Type B pancreatic cell (in vitro differentiated cells): ENCODE data around the gene TENT4B. TPM values are rescaled to one million over a fixed set of nuclear protein-coding genes. Genes with fewer than 3 reads are reported as not detected.
"Not testable (repeated sequence)": the region's sequence is repeated elsewhere in the genome, so short reads cannot be mapped to it uniquely, and the experiment has no call there.

Experiments used
- DNase-seq: peaks from one replicate; pipeline ENCODE4 v3.0.0; 2021; ENCODE audit warnings: mixed read lengths; ENCODE audit not compliant: unreplicated experiment; ENCODE audit errors: extremely low spot score
- H3K27ac Mint-ChIP-seq: 2 replicates; pipeline ENCODE4 v1.8.0; 2021; ENCODE audit warnings: mild to moderate bottlenecking, mixed read lengths
- H3K27me3 Mint-ChIP-seq: 2 replicates; pipeline ENCODE4 v1.8.0; 2021; ENCODE audit warnings: mixed read lengths
- H3K36me3 Mint-ChIP-seq: 2 replicates; pipeline ENCODE4 v1.8.0; 2021; ENCODE audit warnings: mixed read lengths
- H3K4me1 Mint-ChIP-seq: one replicate; pipeline ENCODE4 v1.8.0; 2021; ENCODE audit warnings: mixed read lengths; ENCODE audit not compliant: unreplicated experiment
- H3K4me3 Mint-ChIP-seq: 2 replicates; pipeline ENCODE4 v1.8.0; 2021; ENCODE audit warnings: mild to moderate bottlenecking, mixed read lengths
- H3K9me3 Mint-ChIP-seq: 2 replicates; pipeline ENCODE4 v1.8.0; 2021; ENCODE audit warnings: mixed read lengths
- CTCF ChIP-seq: fragments of 200-600 bp; sonication (generic); conservative IDR thresholded peaks from 2 replicates; pipeline ENCODE4 v1.5.0; 2021; ENCODE audit warnings: antibody characterized with exemption, mild to moderate bottlenecking
- total RNA-seq: library from RNA; stranded (reverse); gene quantifications from 2 replicates; pipeline ENCODE4 v1.2.1, GENCODE V29; 2021; ENCODE audit warnings: low replicate concordance

Gene TENT4B
- total RNA-seq, 1 donor from 2014 or later = 14.1 TPM

GRCh38 chr16:50166511-50167500 lies 13.7 kb downstream of the TENT4B start:
- Mint-ChIP-seq H3K27ac (no peak overlapping the region), H3K4me1 (peaks cover 27% of the 10 kb centered on the region), H3K4me3 (no peak overlapping the region), H3K27me3 (no peaks in the 10 kb centered on the region), H3K36me3 (peaks cover 4% of the 10 kb centered on the region), H3K9me3 (no peaks in the 10 kb centered on the region)
- no peak for DNase-seq
- TF ChIP-seq CTCF = no peak

- Mint-ChIP-seq H3K27ac (no peak overlapping the region), H3K4me3 (no peak overlapping the region), H3K9me3 (no peaks in the 10 kb centered on the region), H3K36me3 (peaks cover 6% of the 10 kb centered on the region), H3K27me3 (no peaks in the 10 kb centered on the region), H3K4me1 (peaks cover 27% of the 10 kb centered on the region)
- DNase-seq = no peak
- TF ChIP-seq CTCF = no peak
Observed at GRCh38 chr16:50167556-50167955, 14.4 kb downstream of the TENT4B start.

- Mint-ChIP-seq H3K9me3 (no peaks in the 10 kb centered on the region), H3K27me3 (no peaks in the 10 kb centered on the region), H3K4me3 (no peak overlapping the region), H3K36me3 (peaks cover 14% of the 10 kb centered on the region), H3K4me1 (peaks cover 27% of the 10 kb centered on the region), H3K27ac (no peak overlapping the region)
- DNase-seq = no peak
- TF ChIP-seq CTCF = no peak
Observed at GRCh38 chr16:50169555-50170096, 16.5 kb downstream of the TENT4B start.

- H3K4me3 Mint-ChIP-seq, H3K9me3 Mint-ChIP-seq, H3K27me3 Mint-ChIP-seq, DNase-seq, H3K27ac Mint-ChIP-seq: not testable (repeated sequence)
- Mint-ChIP-seq H3K36me3 (peaks cover 13% of the 10 kb centered on the region), H3K4me1 (peaks cover 21% of the 10 kb centered on the region)
Observed at GRCh38 chr16:50171773-50172172, 18.7 kb downstream of the TENT4B start.

- Mint-ChIP-seq H3K9me3 (no peaks in the 10 kb centered on the region), H3K27me3 (no peaks in the 10 kb centered on the region), H3K4me3 (no peak overlapping the region)
Observed at GRCh38 chr16:50172195-50172922, 19.3 kb downstream of the TENT4B start.

More at GRCh38 chr16:50172195-50172922, 19.3 kb downstream of the TENT4B start:
- DNase-seq = no peak
- Mint-ChIP-seq H3K36me3 (peaks cover 15% of the 10 kb centered on the region), H3K27ac (no peak overlapping the region), H3K4me1 (peaks cover 17% of the 10 kb centered on the region)
- no peak for TF ChIP-seq CTCF
